ENCODE data around the gene ADGRG4.

DNA sequence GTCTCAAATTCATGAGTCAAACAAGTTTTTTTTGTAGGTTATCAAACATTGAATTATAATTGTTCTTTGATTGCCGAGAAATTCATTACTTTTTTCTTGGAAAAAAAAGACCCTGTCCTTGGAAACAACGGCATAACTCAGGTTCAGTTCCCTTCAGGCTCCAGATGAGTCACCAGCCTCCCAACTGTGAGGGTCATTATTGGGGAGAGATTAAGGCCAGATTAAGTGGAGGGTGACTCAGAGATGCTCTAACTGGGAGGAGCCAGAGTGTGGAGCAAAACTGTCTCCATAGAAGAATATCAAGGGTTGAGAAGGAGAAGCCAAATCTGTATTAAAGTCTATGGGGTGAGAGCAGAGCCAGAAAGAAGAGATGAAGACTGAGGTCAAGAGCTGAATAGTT, 9.6 kb downstream of the ADGRG4 start:
- no peak for TF ChIP-seq EZH2 (IDR thresholded peaks at IDR 0.05; ENCODE audit: low read length, missing control alignments)
- TF ChIP-seq, protein P1, sequence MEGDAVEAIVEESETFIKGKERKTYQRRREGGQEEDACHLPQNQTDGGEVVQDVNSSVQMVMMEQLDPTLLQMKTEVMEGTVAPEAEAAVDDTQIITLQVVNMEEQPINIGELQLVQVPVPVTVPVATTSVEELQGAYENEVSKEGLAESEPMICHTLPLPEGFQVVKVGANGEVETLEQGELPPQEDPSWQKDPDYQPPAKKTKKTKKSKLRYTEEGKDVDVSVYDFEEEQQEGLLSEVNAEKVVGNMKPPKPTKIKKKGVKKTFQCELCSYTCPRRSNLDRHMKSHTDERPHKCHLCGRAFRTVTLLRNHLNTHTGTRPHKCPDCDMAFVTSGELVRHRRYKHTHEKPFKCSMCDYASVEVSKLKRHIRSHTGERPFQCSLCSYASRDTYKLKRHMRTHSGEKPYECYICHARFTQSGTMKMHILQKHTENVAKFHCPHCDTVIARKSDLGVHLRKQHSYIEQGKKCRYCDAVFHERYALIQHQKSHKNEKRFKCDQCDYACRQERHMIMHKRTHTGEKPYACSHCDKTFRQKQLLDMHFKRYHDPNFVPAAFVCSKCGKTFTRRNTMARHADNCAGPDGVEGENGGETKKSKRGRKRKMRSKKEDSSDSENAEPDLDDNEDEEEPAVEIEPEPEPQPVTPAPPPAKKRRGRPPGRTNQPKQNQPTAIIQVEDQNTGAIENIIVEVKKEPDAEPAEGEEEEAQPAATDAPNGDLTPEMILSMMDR (conservative IDR thresholded peaks at IDR 0.05 in 1 of 2, IDR thresholded peaks at IDR 0.05 in 1 of 2; ENCODE audit: low read depth in 1 of 2, low read length in 2 of 2): no peak

Data from fibroblast of lung (primary cell).